Esophagus muscularis mucosa (tissue), 3 donors: Measurements from ENCODE around the gene TENM4.

Experiments used
- POLR2A ChIP-seq: fragments of 450-650 bp; IDR thresholded peaks from one replicate; pipeline ENCODE4 v1.6.1; 2017; ENCODE audit warnings: antibody characterized with exemption, moderate library complexity, mild to moderate bottlenecking, low read depth
- POLR2AphosphoS5 ChIP-seq, 2 donors: sonication (generic); formaldehyde crosslinking; IDR thresholded peaks; one replicate each; pipeline ENCODE4 v1.6.1; 2017; ENCODE audit warnings: antibody characterized with exemption in 2 of 2
- TF ChIP-seq, protein P1 (sequence below), 3 experiments: fragments of 200-600 bp in 2 of 3; fragments of 450-650 bp in 1 of 3; sonication (generic) in 2 of 3; IDR thresholded peaks; one replicate each; pipeline ENCODE4 v1.5.1; 2017 to 2019; ENCODE audit warnings: antibody characterized with exemption in 3 of 3, mild to moderate bottlenecking in 2 of 3, moderate library complexity in 1 of 3

DNA sequence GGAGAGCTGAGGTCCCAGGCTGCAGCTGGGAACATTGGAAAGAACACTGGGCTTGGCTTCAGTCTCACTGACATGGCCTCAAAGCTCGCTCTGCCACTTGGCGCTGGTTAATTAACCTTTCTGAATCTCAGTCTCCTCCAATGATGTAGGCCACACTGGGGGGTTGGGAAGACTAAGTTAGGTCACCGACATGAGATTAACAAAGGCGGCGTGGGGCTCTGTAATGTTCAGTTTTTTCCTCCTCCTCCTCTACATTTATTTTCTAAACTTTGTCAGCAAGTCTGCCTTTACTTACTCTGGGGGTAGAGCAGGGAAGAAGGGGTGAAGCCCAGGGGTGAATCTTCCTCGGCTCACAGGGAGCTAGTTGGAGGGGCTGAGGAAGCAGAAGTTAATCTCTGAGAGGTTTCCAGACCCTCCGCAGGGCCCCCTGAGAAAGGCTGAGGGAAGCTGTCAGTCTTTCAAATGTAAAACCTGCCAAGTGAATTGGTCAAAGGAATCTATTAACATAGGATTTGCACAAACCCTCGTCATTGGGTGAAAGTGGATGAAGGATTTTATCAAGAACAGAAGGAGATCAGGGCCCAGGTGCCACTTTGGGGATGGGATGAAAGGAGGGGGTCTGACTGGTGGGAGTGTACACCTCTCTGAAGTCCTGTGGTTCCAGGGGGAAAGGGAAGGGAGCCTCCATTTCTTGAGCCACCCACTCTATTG, 32.1 kb upstream of the TENM4 start:
- TF ChIP-seq, protein P1, sequence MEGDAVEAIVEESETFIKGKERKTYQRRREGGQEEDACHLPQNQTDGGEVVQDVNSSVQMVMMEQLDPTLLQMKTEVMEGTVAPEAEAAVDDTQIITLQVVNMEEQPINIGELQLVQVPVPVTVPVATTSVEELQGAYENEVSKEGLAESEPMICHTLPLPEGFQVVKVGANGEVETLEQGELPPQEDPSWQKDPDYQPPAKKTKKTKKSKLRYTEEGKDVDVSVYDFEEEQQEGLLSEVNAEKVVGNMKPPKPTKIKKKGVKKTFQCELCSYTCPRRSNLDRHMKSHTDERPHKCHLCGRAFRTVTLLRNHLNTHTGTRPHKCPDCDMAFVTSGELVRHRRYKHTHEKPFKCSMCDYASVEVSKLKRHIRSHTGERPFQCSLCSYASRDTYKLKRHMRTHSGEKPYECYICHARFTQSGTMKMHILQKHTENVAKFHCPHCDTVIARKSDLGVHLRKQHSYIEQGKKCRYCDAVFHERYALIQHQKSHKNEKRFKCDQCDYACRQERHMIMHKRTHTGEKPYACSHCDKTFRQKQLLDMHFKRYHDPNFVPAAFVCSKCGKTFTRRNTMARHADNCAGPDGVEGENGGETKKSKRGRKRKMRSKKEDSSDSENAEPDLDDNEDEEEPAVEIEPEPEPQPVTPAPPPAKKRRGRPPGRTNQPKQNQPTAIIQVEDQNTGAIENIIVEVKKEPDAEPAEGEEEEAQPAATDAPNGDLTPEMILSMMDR (IDR thresholded peaks at IDR 0.05): no peak
- no peak for TF ChIP-seq POLR2A
- TF ChIP-seq POLR2AphosphoS5 (IDR thresholded peaks at IDR 0.05): no peak
